HCT116 (cell line): ENCODE data around the gene CAB39. TPM values are rescaled to one million over a fixed set of nuclear protein-coding genes. Genes with fewer than 3 reads are reported as not detected.

Experiments
- ATAC-seq: fragments of 200-7000 bp; cut with Tn5 transposase; 2 replicates; pipeline ENCODE4 v1.9.1; 2020; ENCODE audit warnings: mild to moderate bottlenecking, moderate library complexity
- BruUV-seq: library from RNA; stranded (reverse); fragments of 400-500 nt; replicated peaks from 2 replicates; lab custom pipeline; 2021; lab: Mats Ljungman, UMichigan
- CTCF ChIA-PET: fragments of 300-600 bp; sonication (Branson Sonifier 250); formaldehyde crosslinking; loops from one replicate; lab custom pipeline; 2021; ENCODE audit warnings: antibody characterized with exemption; lab: Charles Lee
- POLR2A ChIA-PET: fragments of 300-600, 350-600 bp; sonication (Branson Sonifier 250); formaldehyde crosslinking; loops from one replicate; lab custom pipeline; 2021; ENCODE audit warnings: antibody characterized with exemption; lab: Charles Lee
- RAD21 ChIA-PET, 2 experiments: fragments of 300-600 bp; sonication (Branson Sonifier 250); formaldehyde crosslinking; loops; one replicate each; lab custom pipeline; 2023; ENCODE audit warnings: low total read pairs in 2 of 2; ENCODE audit not compliant: uncharacterized antibody in 2 of 2, unreplicated experiment in 2 of 2, low non-redundant PET in 1 of 2; lab: Charles Lee
- DNase-seq: peaks from one replicate; pipeline ENCODE4 v3.0.0-alpha.2; 2010; ENCODE audit warnings: low read depth, low spot score
- H2AFZ ChIP-seq: fragments of 200-600 bp; shearing (Covaris generic), sonication (generic); 2 replicates; pipeline ENCODE4 v1.6.1; 2017; ENCODE audit warnings: low read depth, mixed run types, mixed read lengths, antibody characterized with exemption, low read length; ENCODE audit not compliant: poor library complexity, severe bottlenecking
- H3K27ac ChIP-seq: 2 replicates; pipeline ENCODE4 v1.5.1; 2012; ENCODE audit warnings: low read depth, low read length
- H3K27me3 ChIP-seq: fragments of 200-600 bp; sonication (generic); 2 replicates; pipeline ENCODE4 v1.6.1; 2016; ENCODE audit warnings: mixed run types, low read length, mixed read lengths; ENCODE audit not compliant: insufficient read depth
- H3K36me3 ChIP-seq, 2 experiments: fragments of 200-500 bp in 1 of 2; fragments of 200-600 bp in 1 of 2; sonication (Bioruptor generic) in 1 of 2; sonication (generic) in 1 of 2; 2 replicates each; pipeline versions ENCODE4 v1.5.1 to v1.6.1; 2014 to 2016; ENCODE audit warnings: low read length in 2 of 2, inconsistent platforms in 1 of 2, mixed read lengths in 1 of 2, mixed run types in 1 of 2; ENCODE audit not compliant: insufficient read depth in 2 of 2, control insufficient read depth in 1 of 2
- H3K4me1 ChIP-seq, 2 experiments: fragments of 200-600 bp in 1 of 2; sonication (generic) in 1 of 2; 2 replicates each; pipeline versions ENCODE4 v1.5.1 to v1.6.1; 2012 to 2017; ENCODE audit warnings: low read length in 2 of 2, inconsistent platforms in 1 of 2, mild to moderate bottlenecking in 1 of 2, mixed read lengths in 1 of 2, mixed run types in 1 of 2, moderate library complexity in 1 of 2; ENCODE audit not compliant: insufficient read depth in 2 of 2, control insufficient read depth in 1 of 2
- H3K4me2 ChIP-seq: fragments of 200-600 bp; sonication (generic); 2 replicates; pipeline ENCODE4 v1.6.1; 2017; ENCODE audit warnings: mixed run types, low read length, mixed read lengths
- H3K4me3 ChIP-seq, 2 experiments: fragments of 200-600 bp in 1 of 2; sonication (generic) in 1 of 2; replicated peaks in 1 of 2; 2 replicates each; pipeline ENCODE4 v1.5.1; 2011 to 2016; ENCODE audit warnings: low read length in 2 of 2, control low read depth in 1 of 2, low read depth in 1 of 2, mild to moderate bottlenecking in 1 of 2, mixed read lengths in 1 of 2, mixed run types in 1 of 2
- H3K79me2 ChIP-seq: fragments of 200-600 bp; sonication (generic); 2 replicates; pipeline ENCODE4 v1.6.1; 2017; ENCODE audit warnings: mild to moderate bottlenecking, mixed run types, low read length, moderate library complexity, mixed read lengths; ENCODE audit not compliant: insufficient read depth
- H3K9ac ChIP-seq: fragments of 200-600 bp; sonication (generic); 2 replicates; pipeline ENCODE4 v1.6.1; 2016; ENCODE audit warnings: low read length, mixed read lengths
- H3K9me2 ChIP-seq: fragments of 200-600 bp; sonication (generic), shearing (Covaris generic); 2 replicates; pipeline ENCODE4 v1.6.1; 2017; ENCODE audit warnings: mixed run types, mild to moderate bottlenecking, moderate library complexity; ENCODE audit not compliant: insufficient read depth
- H3K9me3 ChIP-seq, 2 experiments: fragments of 200-500 bp in 1 of 2; fragments of 200-600 bp in 1 of 2; sonication (Bioruptor generic) in 1 of 2; sonication (generic) in 1 of 2; 2 replicates each; pipeline ENCODE4 v1.6.1; 2014 to 2017; ENCODE audit warnings: low read length in 2 of 2, mixed read lengths in 2 of 2, inconsistent platforms in 1 of 2, low read depth in 1 of 2, mild to moderate bottlenecking in 1 of 2, mixed run types in 1 of 2, moderate library complexity in 1 of 2; ENCODE audit not compliant: control insufficient read depth in 1 of 2, insufficient read depth in 1 of 2
- H4K20me1 ChIP-seq: fragments of 200-600 bp; sonication (generic), shearing (Covaris generic); 2 replicates; pipeline ENCODE4 v1.6.1; 2017; ENCODE audit warnings: mixed run types, mild to moderate bottlenecking, moderate library complexity; ENCODE audit not compliant: insufficient read depth
- CEBPB ChIP-seq: IDR thresholded peaks from 2 replicates; pipeline ENCODE4 v1.6.1; 2012; ENCODE audit warnings: low read depth
- EGR1 ChIP-seq: IDR thresholded peaks from 2 replicates; pipeline ENCODE4 v1.6.1; 2012; ENCODE audit warnings: low read depth
- POLR2A ChIP-seq: IDR thresholded peaks from 2 replicates; pipeline ENCODE4 v1.7.0; 2011; ENCODE audit warnings: borderline replicate concordance; ENCODE audit not compliant: insufficient read depth, insufficient read length; ENCODE audit errors: extremely low read depth
- POLR2AphosphoS5 ChIP-seq: IDR thresholded peaks from 2 replicates; pipeline ENCODE4 v1.6.1; 2011; ENCODE audit warnings: mild to moderate bottlenecking, low read depth, low read length, moderate library complexity
- RAD21 ChIP-seq: IDR thresholded peaks from 2 replicates; pipeline ENCODE4 v1.6.1; 2012; ENCODE audit warnings: low read depth, mild to moderate bottlenecking
- ZNF274 ChIP-seq: fragments of 200-500 bp; sonication (Bioruptor generic); IDR thresholded peaks from 2 replicates; pipeline ENCODE4 v1.6.1; 2014; ENCODE audit warnings: mild to moderate bottlenecking, low read depth, low read length, inconsistent platforms
- intact Hi-C: fragments of 100-400 bp; cut with micrococcal nuclease; formaldehyde crosslinking; loops from 2 replicates; pipeline ENCODE4 v1.10.0; 2022
- total RNA-seq: library from RNA; stranded (reverse); gene quantifications from one replicate; pipeline ENCODE4 v1.2.1, GENCODE V29; 2021; ENCODE audit not compliant: unreplicated experiment
- TF ChIP-seq, protein P1 (sequence below), 3 experiments: fragments of 200-600 bp in 1 of 3; sonication (generic) in 1 of 3; IDR thresholded peaks in 2 of 3; conservative IDR thresholded peaks in 1 of 3; 2 replicates each; pipeline ENCODE4 v1.5.1; 2012 to 2017; ENCODE audit warnings: low read depth in 2 of 3, low read length in 2 of 3, antibody characterized with exemption in 1 of 3, borderline replicate concordance in 1 of 3, control low read depth in 1 of 3, mild to moderate bottlenecking in 1 of 3, mixed read lengths in 1 of 3, mixed run types in 1 of 3, moderate library complexity in 1 of 3; ENCODE audit not compliant: insufficient read depth in 1 of 3
- TF ChIP-seq, protein P2 (sequence below): IDR thresholded peaks from 2 replicates; pipeline ENCODE4 v1.6.1; 2011; ENCODE audit warnings: mild to moderate bottlenecking, low read length, moderate library complexity; ENCODE audit not compliant: insufficient replicate concordance; ENCODE audit errors: extremely low read depth
- TF ChIP-seq, protein P3 (sequence below): IDR thresholded peaks from 2 replicates; pipeline ENCODE4 v1.6.1; 2012

The CAB39 gene
- total RNA-seq, 1 experiment from 2014 or later = 63.6 TPM

DNA sequence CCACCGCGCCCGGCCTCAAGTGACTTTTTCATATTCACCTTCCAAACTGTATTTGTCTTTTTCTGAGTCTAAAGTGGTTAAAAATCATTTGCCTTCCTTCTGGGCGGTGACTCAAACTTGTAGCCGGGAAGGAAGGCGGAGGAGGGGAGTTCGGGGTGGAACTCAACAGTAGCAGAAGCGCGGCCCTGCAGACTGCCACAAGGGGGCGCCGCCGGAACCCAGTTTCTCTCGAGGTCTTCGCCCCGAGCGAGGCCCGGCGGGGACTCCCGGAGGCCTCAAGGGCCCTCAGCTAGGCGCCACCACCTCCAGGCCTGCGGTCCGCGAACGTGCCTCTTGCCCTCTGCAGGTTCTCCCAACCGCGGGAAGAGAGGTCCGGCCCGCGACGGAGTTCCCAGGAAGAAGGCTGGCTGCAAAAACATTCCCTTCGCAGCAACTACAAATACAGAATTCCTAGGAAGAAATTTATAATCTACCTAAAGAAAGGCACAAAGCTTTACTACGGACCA, 135.3 kb downstream of the CAB39 start (continued):
- TF ChIP-seq ZNF274 = no peak
- no peak for TF ChIP-seq POLR2A
- no peak for TF ChIP-seq CEBPB

DNA sequence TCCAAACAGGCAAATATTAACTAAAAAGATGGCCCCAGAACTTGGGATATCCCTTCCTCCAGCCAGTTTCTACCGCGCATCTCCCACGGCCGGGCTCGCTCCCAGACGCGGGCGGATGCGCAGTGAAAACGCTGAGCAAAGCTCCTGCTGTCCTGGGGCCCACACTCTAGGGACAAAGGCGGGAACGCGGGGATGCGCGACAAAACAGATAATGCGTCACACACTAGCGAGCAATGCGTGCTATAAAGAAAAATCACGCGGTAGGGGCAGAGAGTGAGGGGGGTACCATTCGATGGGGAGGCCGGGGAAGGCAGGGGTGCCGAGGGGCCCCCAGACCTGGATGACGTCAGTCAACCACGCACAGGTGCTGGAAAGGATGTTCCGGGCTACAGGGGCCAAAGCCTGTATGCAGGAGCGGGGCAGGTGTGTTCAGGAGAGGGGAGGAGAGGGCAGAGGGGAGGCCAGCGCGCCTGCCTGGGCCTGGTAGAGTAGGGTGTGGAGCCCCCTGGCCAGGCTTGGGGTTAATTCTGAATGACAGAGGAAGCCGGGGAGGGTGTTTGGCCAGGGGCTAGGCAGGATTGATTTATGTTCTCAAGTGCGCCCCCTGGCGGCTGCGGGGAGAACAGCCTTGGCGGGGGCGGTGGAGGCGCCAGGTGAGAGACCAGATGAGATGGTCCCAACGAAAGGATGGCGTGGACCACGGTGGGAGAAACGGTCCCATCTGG, 137.2 kb downstream of the CAB39 start:
- no peaks in the 10 kb centered on the region for H3K9me3 ChIP-seq
- H2AFZ ChIP-seq = peak overlapping the region; percentile 29
- H3K79me2 ChIP-seq = no peaks in the 10 kb centered on the region
- ATAC-seq (peak; percentile 79), DNase-seq (peak; percentile 35)
- H3K36me3 ChIP-seq = no peaks in the 10 kb centered on the region
- no peak overlapping the region for H3K9ac ChIP-seq
- no peak overlapping the region for H3K4me3 ChIP-seq
- TF ChIP-seq EGR1 = peak; percentile 97
- TF ChIP-seq, protein P1, sequence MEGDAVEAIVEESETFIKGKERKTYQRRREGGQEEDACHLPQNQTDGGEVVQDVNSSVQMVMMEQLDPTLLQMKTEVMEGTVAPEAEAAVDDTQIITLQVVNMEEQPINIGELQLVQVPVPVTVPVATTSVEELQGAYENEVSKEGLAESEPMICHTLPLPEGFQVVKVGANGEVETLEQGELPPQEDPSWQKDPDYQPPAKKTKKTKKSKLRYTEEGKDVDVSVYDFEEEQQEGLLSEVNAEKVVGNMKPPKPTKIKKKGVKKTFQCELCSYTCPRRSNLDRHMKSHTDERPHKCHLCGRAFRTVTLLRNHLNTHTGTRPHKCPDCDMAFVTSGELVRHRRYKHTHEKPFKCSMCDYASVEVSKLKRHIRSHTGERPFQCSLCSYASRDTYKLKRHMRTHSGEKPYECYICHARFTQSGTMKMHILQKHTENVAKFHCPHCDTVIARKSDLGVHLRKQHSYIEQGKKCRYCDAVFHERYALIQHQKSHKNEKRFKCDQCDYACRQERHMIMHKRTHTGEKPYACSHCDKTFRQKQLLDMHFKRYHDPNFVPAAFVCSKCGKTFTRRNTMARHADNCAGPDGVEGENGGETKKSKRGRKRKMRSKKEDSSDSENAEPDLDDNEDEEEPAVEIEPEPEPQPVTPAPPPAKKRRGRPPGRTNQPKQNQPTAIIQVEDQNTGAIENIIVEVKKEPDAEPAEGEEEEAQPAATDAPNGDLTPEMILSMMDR (IDR thresholded peaks at IDR 0.05 in 2 of 3, conservative IDR thresholded peaks at IDR 0.05 in 1 of 3; ENCODE audit: borderline replicate concordance in 1 of 3, insufficient read depth in 1 of 3, low read depth in 2 of 3, low read length in 2 of 3) = peak; percentile 64 to 98 (median 94)
- TF ChIP-seq, protein P2, sequence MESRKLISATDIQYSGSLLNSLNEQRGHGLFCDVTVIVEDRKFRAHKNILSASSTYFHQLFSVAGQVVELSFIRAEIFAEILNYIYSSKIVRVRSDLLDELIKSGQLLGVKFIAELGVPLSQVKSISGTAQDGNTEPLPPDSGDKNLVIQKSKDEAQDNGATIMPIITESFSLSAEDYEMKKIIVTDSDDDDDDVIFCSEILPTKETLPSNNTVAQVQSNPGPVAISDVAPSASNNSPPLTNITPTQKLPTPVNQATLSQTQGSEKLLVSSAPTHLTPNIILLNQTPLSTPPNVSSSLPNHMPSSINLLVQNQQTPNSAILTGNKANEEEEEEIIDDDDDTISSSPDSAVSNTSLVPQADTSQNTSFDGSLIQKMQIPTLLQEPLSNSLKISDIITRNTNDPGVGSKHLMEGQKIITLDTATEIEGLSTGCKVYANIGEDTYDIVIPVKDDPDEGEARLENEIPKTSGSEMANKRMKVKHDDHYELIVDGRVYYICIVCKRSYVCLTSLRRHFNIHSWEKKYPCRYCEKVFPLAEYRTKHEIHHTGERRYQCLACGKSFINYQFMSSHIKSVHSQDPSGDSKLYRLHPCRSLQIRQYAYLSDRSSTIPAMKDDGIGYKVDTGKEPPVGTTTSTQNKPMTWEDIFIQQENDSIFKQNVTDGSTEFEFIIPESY = no peak
- TF ChIP-seq POLR2AphosphoS5 = no peak
- TF ChIP-seq RAD21 = peak; percentile 42; the same call in 1 of the 2 replicates
- TF ChIP-seq, protein P3, sequence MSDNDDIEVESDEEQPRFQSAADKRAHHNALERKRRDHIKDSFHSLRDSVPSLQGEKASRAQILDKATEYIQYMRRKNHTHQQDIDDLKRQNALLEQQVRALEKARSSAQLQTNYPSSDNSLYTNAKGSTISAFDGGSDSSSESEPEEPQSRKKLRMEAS = no peak
- intact Hi-C loops = loop anchor here (1.0 kb wide), 1 partner anchor 15 kb away; the partner anchor contains the start of gene ITM2C
- ChIA-PET RAD21 (no interaction called here), CTCF (interaction anchor here (1.5 kb wide), 1 partner anchor 9 kb away, joined by 6 read pairs; no protein-coding TSS in a partner anchor), POLR2A (no interaction called here)
- no peaks in the 10 kb centered on the region for H3K9me2 ChIP-seq
- no TSS peak for BruUV-seq
- no peaks in the 10 kb centered on the region for H3K27me3 ChIP-seq
- H3K4me1 ChIP-seq = peaks cover 4 to 17% of the 10 kb centered on the region in 2 experiments; a peak in 3 of 4 replicates
- no peaks in the 10 kb centered on the region for H4K20me1 ChIP-seq
- no peak overlapping the region for H3K27ac ChIP-seq
- H3K4me2 ChIP-seq = peak overlapping the region; percentile 39
